Left lobe of liver (tissue), 2 donors: ENCODE results near the gene SHISAL1. TPM values are rescaled to one million over a fixed set of nuclear protein-coding genes. Genes with fewer than 3 reads are reported as not detected.
"Not testable (repeated sequence)": the region's sequence is repeated elsewhere in the genome, so short reads cannot be mapped to it uniquely, and the experiment has no call there.

Experiments used
- ATAC-seq: fragments of 200-7000 bp; cut with Tn5 transposase; one replicate; pipeline ENCODE4 v1.9.1; 2020; ENCODE audit warnings: mild to moderate bottlenecking, moderate library complexity
- DNase-seq: peaks from one replicate; pipeline ENCODE4 v3.0.0-alpha.2; 2020; ENCODE audit warnings: low spot score
- total RNA-seq: library from RNA; stranded (reverse); gene quantifications from one replicate; pipeline ENCODE4 v1.2.1, GENCODE V29; 2021
- donor health status: DM: no; HTN: no; CAD: no; lungs with moderate emphysema.
- donor health status: DM: no; HTN: yes; CAD: no.

Gene SHISAL1
- total RNA-seq, 1 donor from 2014 or later: 0.10 TPM

DNA sequence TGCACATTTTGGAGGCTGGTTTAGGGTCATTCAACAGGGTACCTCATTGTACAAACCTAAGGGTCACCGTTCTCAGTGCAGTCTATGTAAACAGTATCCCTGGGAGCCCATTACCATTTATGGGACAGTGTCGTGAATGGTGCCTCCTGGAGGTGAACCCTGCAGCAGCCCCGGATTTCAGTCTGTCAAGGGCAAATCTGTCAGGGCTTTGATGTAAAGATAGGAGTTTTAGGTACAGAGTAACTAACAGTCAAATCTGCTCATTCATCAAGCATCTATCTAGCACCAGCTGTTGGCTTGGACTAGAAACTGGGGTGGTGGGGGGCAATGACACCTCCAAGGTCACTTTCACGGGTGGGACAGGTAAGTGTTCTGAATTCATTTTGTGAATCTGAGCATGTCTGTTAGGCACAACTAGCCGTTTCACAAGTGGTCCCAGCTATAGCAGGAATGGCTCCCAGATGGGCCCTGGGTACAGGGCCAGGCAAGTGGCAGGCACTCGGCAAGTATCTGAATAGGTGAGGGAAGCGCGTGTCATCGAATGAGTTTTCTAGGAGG lies 68.4 kb downstream of the SHISAL1 start:
- DNase-seq (no peak), ATAC-seq (no peak)

DNA sequence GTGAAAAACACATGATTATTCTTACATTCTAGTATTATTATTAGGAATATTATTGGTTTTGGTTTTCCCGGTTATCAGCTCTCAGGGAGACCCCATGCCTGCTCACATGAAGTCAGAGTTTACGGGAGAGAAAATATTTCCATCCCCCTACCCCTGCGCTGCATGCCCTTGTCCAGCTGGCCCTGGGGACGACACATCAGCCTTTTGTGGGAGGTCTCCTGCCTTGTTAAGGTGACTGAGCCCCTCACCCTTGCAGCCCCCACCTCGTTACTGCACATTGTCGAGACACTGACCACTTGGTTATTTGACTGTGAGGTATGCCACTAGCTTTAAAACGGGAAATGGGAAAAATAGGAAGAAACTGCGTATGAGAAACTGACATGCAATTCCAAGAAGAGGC lies 69.0 kb downstream of the SHISAL1 start:
- no peak for ATAC-seq
- no peak for DNase-seq

DNA sequence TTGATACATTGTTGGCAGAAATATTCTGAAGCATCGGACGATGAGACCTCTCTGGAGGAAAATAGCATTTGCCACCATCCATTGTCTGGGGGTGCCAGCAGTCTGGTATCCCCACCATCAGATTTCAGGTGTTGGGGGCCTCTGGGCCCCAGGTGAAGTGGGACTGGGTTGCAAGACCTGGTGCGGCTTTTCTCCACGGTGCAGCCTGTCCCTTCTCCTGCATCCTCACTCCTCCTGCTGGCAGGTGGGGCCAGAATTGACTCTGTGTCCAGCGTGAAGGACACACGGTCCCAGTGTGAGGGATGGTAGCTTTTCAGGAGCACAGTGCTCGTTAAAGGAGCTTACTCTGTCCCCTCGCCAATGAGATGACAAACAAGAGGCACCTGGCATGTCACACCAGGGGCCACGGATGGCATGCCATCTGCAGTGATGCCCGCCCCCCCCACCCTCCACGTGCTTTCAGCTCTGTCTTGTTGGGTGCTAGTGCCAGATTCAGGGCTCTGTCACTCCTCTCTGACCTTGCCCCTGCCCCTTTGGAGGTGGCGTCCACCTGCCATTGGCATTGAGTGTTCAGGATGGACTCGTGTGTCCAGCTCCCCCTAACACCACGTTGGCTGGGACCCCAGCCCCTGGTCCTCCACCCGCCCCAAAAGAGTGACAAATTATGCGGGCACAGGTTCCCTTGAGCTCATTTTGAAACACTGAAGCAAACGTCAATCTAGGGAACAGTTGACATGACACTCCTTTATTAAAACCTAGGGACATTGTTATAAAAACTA lies 69.6 kb downstream of the SHISAL1 start:
- ATAC-seq: no peak
- DNase-seq: no peak

DNA sequence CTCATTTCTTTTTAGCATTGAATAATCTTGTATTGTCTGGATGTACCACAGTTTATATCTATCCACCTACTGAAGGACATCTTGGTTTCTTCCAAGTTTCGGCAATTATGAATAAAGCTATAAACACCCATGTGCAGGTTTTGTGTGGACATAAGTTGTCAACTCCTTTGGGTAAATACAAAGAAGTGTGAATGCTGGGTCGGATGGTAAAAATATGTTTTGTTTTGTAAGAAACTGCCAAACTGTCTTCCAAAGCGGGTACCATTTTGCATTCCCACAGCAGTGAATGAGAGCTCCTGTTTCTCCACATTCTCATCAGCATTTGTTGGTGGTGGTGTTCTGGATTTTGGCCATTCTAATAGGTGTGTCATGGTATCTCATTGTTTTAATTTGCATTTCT lies 71.6 kb downstream of the SHISAL1 start:
- not testable (repeated sequence) for ATAC-seq, DNase-seq

DNA sequence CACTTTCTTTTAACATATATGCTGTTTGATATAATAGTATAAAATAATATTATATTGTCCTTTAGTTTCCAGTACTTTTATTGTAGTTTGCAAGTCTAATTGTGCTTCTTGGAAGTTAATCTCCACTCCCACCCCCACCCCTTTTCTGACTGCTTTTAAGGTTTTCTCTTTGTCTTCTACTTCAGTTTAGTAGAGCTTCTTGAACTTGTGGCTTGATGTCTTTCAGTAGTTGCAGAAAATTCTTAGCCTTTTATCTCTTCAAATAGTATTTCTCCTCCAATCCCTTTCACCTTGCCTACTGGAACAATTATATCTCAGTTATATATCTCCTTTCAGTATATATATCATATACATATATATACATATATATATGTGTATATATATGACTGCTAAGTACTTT lies 75.5 kb downstream of the SHISAL1 start:
- no peak for DNase-seq
- no peak for ATAC-seq

DNA sequence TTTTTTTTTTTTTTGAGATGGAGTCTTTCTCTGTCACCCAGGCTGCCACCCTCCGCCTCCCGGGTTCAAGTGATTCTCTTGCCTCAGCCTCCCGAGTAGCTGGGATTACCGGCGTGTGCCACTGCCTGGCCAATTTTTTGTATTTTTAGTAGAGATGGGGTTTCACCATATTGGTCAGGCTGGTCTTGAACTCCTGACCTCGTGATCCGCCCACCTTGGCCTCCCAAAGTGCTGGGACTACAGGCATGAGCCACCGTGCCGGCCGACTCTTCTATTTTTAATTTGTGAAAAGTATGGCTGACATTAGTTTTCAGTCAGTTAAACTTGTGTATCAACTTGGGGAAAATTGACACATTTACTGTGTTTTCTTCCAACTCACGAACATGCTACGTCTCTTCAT lies 78.4 kb downstream of the SHISAL1 start:
- DNase-seq, ATAC-seq: not testable (repeated sequence)

DNA sequence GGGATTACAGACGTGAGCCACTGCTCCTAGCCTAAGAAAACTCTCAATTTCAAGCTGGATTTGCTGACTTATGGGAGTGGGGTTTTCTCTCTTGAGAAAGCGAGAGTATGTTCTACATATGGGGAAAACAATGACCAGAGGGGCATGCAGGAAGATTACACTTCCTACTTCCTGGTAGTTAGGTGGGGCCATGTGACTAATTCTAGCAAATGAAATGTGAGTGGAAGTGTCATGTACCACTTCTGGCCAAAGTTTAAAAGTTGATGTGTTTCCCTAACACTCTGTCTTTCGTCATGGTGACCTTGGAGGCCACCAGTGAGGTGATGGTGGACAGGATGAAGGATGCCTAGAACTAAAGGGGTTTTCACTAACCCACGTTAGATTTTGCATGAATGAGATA lies 81.5 kb downstream of the SHISAL1 start:
- ATAC-seq: no peak
- no peak for DNase-seq

DNA sequence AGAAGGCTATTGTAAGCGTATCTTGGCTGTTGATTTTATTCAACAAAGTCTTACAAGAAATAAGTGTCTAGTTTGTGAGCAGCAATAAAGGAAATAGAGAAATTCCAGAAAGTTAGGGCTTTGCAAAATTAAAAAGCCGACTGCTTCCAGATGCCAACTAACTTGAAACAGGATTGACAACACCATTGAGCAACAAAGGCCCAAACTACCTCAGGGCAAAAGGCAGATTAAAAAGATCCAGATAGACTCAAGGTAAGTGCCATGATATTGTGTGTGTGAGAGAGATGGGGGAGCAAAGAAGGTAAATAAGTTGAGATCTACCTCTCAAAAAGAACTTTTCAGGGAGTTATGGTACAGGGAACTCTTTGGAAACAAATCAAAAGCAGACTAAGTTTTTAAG lies 82.9 kb downstream of the SHISAL1 start:
- no peak for DNase-seq
- no peak for ATAC-seq

DNA sequence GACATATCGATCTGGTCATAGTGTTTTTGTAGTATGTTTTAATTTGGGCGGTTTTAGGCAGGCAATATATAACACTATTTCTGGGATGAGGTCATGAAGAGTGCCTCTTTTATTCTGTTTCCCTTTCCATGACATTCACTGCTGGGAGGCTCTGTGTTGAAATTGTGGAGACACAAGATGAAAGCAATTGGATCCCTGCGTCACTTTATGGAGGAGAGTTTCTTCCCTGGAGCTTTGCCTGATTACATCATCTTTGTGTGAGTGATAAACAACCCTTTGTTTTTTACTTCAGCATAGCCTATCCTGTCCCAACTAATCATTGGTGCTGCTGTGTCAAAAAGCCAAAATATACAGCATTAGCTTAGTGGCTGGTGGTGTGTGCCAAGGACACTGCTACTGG lies 83.4 kb downstream of the SHISAL1 start:
- ATAC-seq (no peak), DNase-seq (no peak)

DNA sequence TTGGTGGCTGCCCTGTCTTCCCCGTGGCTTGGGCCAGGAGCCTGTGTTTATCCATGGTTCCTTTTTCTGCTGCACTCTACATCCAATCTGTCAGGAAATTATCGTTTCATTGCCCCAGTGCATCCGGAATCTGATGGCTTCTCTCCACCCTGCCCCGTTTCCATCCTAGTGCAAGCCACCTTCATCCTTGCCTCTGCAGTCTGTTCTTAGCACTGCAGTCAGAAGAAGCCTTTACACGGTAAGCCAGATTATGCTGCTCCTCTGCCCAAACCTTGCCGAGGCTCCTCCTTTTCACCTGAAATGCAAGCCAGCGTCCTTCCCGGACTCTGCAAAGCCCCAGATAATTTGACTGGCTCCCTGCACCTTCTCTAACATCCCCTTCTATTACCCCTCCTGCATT lies 86.9 kb downstream of the SHISAL1 start:
- ATAC-seq: no peak
- no peak for DNase-seq

DNA sequence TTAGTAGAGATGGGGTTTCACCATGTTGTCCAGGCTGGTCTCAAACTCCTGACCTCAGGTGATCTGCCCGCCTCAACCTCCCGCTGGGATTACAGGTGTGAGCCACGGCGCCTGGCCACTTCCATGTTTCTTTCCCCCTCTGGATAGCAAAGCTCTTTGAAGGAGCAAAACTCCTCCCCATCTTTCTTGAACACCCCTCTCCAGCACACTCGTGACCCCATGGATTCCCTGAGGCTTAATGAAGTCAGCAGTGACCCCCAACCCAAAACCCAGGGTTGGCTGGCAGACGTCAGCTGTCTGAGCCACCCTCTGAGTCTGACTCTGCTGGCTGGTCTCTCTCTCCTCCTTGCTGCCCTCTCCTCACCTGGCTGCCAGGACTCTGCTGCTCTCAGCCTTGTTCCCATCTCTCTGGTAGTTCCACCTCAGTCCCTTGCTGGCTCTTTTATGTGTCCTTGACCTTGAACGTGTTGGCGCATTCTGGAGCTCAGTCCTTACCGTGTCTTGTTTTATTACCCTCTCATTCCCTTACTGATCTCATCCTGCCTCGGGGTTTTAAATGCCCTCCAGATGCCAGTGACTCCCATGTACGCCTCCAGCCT lies 87.6 kb downstream of the SHISAL1 start:
- ATAC-seq: no peak
- DNase-seq: no peak

DNA sequence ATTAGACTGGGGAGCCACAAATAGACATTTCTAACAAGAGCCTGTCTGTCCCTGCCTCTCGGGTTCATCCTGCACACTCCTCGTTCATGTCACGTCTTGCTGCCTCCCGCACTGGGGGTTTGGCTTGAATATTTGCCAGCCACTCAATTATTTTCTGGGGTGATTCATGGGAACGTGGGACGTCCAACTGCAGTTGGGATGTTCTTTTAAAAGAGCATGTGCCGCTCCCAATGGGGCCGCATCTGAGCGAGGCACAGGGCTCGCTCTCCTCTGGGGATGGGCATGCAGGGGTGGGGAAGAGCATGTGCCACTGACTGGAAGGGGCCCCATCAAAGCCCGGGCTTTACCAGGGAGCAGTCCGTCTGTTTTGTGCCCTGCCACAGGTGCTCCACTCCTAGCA lies 88.6 kb downstream of the SHISAL1 start:
- DNase-seq: no peak

DNA sequence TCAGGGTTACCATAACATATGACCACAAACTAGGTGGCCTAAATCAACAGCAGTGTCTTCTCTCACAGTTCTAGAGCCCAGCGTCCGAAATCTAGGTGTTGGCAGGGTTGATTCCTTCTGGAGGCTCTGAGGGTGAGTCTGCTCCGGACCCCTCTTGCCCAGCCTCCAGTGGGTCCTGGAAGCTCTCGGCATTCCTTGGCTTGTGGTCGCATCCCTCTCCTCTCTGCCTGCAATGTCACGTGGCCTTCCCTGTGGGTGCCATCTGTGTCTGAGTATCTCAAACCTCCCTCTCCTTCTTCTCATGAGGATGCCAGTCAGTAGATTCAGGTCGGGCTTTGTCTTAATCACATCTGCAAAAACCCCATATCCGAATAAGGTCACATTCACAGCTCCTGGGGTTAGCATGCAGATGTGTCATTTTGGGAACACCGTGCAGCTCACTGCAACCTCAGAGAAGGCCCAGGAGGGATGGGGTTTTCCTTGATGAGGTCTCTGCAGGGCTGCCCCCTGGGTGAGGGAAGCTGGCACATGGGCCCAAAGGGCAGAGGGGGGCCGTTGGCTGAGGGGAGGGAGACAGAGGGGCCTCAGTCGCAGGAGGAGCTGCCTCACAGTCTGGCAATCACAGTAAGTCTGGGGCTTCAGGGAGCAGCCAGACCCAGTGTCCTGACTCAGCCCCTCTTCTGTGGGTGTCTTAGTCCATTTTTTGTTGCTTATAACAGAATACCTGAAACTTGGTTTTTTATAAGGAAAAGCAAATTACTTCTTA lies 90.9 kb downstream of the SHISAL1 start:
- ATAC-seq (no peak), DNase-seq (no peak)

More for the DNA sequence above, 88.6 kb downstream of the SHISAL1 start:
- ATAC-seq: no peak

DNA sequence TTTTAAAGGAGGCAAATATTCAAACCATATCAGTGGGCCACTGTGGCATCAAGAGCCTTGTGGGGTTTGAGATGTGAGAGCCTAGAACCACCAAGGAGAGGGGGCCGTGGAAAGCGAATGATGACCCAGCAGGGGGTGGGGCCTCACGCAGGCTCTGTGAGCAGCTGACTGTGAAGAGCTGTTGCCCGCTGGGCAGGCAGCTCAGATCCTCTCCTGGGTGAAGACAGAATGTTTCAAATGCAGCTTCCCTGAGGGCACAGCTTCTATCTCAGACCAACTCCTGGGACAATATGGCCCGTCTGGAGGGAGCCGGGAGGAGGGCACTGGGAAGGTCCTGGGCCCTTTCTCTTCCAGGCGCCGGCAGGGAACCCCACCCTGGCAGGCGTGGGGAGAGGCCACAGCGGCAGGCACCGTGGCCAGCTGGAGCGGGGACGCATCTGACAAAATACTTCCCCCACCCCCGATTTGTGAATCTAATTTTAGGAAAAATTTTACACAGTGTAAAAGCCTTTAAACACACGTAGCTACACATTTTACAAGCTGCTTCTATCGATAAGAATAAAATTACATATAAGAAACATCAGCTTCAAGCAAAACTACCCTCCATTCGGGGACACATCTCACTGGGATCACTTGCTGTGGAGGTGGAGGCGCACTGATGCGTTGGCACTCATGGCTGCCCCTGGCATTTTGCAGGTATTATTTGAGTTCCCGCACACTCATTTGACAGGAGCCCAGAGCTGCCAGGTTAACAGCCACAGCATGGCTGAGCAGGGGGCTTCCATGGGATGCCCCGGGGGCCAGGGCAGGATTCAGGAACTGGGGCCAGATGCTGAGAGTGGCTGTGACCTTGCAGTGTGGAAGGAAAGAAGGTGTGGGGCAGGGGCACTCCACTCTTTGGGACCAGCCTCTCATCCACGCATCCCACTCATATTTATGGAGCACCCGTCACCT lies 91.7 kb downstream of the SHISAL1 start:
- ATAC-seq (no peak), DNase-seq (no peak)

DNA sequence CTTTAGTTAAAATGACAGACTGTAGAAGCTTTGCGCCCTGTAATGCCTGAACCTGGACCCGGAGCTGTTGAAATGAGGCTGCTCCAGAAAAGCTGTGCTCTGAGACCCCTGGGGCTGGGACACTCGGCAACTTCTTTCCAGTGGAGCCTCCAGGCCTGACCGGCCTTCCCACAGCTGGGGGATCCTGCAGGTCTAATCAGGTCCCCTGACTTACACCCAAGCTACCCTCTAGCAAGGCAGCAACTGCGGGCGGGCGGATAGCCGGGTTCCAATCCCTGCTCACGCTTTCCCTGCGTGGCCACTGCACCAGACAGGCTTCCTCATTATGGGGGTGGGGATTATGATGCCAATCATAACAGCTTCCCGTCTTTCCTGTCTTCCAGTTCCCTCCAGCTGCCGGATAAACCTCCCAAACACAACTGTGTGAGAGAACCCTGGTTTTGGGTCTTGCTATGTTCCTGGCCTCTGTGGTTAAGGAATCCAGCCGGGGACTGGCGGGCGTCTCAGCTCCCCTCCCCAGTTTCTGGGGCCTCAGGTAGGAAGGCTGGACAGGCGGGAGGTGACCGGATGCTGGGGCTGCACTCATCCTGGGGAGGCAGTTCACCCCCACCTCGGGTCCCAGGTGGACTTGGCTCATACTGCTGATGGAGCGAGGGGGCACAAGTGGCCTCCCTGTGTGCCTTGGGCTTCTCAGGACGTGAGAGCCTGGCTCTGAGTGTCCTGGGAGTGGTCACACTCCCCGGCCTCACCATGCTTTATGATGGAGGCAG lies 93.5 kb downstream of the SHISAL1 start:
- no peak for DNase-seq
- ATAC-seq: no peak

DNA sequence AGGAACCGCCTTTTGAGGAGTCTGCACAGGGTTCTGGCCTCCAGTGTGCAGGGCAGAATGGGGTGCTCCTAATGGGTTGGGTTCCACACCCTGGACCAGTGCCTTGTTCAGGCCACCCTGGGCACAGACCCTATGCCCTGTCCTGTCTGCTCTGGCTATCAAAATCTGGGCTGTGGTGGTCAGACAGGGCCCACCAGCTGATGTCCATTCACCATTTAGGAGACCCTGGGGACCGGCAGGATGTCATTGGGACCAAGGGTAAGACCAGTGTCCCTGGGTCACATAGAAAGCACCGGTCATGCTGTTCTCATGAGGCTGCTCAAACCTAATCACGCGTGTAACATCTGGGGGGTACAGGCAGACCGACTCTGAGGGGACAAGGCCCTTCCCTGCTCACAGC lies 94.7 kb downstream of the SHISAL1 start:
- ATAC-seq (no peak), DNase-seq (no peak)

DNA sequence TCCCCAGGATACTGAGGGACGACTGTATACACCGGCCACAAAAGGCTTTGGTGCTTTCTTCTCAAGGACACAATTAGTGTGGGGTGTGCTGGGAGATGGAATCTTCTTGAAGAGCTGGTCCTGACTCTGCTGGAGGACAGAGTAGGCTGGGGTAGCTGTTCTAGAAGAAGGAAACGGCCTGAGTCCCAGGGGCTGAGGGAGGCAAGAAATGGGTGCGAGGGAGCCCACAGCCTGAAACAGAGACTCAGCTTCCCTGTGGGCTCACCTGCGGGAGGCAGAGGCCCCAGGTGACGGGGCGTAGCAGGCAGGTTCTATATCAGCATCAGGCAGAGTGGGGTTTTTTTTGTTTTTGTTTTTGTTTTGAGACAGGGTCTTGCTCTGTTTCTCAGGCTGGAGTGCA lies 95.4 kb downstream of the SHISAL1 start:
- DNase-seq (no peak), ATAC-seq (no peak)

DNA sequence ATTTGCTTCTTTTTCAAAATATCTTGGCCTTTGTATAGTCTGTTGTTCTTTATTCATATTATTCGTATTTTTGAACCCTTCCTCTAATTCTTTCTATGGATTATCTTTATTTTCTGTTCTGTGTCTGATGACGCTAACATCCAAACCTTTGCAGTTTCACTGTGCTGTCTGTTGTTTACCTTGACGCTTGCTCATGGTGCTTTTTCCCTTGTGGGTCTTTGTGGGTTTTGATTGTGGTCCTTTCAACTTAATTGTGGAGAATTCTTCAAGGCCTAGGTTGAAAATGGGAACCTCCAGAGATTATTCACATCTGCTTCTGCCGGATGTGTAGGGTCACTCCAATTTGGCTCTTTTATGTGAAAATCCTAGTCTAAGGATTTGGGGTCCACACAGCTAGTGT lies 97.5 kb downstream of the SHISAL1 start:
- DNase-seq (no peak), ATAC-seq (no peak)

DNA sequence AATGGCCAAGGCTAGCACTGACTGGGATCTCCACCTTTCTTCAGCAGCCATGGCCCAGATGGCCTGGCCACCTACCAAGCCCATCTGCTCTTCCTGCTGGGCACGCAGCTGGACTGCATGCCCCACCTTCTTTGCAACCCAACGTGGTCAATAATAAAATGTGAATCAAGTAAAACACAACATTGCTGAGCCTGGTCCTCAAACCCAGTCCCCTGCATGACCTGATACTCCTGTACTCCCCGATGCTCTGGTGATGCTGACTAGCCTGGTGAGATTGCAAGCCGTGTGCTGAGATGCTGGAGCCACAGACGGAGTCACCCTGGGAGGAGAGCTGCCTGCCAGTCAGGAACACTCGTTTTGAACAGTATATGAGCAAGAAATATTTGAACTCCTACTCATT lies 98.0 kb downstream of the SHISAL1 start:
- no peak for DNase-seq
- ATAC-seq: no peak

DNA sequence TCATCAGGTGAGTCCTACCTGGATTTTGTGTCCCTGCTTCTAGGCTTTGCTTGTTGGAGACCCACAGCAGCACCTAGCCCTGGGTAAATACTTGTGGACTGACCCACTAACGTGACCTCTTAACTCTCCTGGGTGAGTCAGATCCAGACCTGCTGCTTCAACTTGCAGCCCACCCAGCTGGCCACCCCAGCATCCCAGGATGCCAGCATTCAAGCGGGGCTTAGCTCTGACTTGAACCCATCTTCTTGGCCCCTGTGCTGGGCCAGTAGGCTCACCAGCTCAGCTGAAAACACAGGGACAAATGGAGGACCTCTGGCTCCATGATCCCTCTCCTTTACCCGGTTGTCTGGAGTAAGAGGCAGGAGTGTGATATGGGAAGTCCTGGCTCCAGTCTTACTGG lies 98.6 kb downstream of the SHISAL1 start:
- no peak for ATAC-seq
- peak; percentile 26 for DNase-seq
